Measurements from ENCODE around the gene SLC35A4.

DNA sequence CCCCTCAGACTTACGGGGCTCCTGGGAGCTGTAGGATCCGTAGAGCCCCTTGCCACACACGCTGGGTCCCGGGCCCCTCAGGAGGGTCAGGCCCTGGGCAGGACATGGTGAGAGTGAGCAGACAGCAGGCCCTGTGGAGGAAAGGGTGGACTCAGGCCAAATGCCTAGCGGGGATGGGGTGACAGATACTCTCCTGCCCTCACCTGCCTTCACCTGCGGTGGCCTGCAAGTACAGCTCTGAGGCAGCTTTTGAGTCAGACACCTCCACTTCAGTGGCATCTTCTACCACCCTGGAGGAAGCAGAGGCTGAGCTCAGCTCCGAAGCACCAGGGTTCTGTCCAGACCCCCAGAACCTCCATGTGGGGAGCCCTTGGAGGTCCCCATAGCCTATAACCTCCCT lies 26.2 kb downstream of the SLC35A4 start:
- TF ChIP-seq HNF4G (IDR thresholded peaks at IDR 0.05): no peak
- TF ChIP-seq GABPA (IDR thresholded peaks at IDR 0.05 in 1 of 2, conservative IDR thresholded peaks at IDR 0.05 in 1 of 2): no peak
